Spleen (tissue), 11 donors: ENCODE data around the gene COL1A1. TPM values are rescaled to one million over a fixed set of nuclear protein-coding genes. Genes with fewer than 3 reads are reported as not detected.

Experiments used
- DNase-seq: peaks from one replicate; pipeline ENCODE4 v3.0.0-alpha.2; 2020
- H3K27ac ChIP-seq, 8 donors: fragments of 200-600 bp; sonication (generic) in 7 of 8; 1 replicate in 4 of 8; 2 replicates in 4 of 8; pipeline versions ENCODE4 v1.5.0 to v1.8.0; 2016 to 2021; ENCODE audit warnings: inconsistent platforms in 4 of 8, mild to moderate bottlenecking in 4 of 8, moderate library complexity in 1 of 8
- H3K27me3 ChIP-seq, 7 donors: fragments of 200-600 bp; sonication (generic) in 6 of 7; replicated peaks in 1 of 7; 1 replicate in 4 of 7; 2 replicates in 3 of 7; pipeline versions ENCODE4 v1.5.0 to v1.8.0; 2016 to 2021; ENCODE audit warnings: inconsistent platforms in 3 of 7, mild to moderate bottlenecking in 1 of 7
- H3K36me3 ChIP-seq, 6 donors: fragments of 200-600 bp; sonication (generic) in 5 of 6; 1 replicate in 4 of 6; 2 replicates in 2 of 6; pipeline versions ENCODE4 v1.5.0 to v1.8.0; 2016 to 2021; ENCODE audit warnings: inconsistent platforms in 2 of 6
- H3K4me1 ChIP-seq, 6 donors: fragments of 200-600 bp; sonication (generic) in 5 of 6; 1 replicate in 3 of 6; 2 replicates in 3 of 6; pipeline versions ENCODE4 v1.5.0 to v1.8.0; 2016 to 2021; ENCODE audit warnings: inconsistent platforms in 3 of 6
- H3K4me3 ChIP-seq, 8 donors: fragments of 200-600 bp; sonication (generic) in 7 of 8; 1 replicate in 4 of 8; 2 replicates in 4 of 8; pipeline versions ENCODE4 v1.5.0 to v1.8.0; 2016 to 2021; ENCODE audit warnings: inconsistent platforms in 4 of 8, mild to moderate bottlenecking in 4 of 8, moderate library complexity in 2 of 8
- H3K9me3 ChIP-seq, 8 donors: fragments of 200-600 bp; sonication (generic) in 7 of 8; 1 replicate in 4 of 8; 2 replicates in 4 of 8; pipeline versions ENCODE4 v1.5.0 to v1.8.0; 2016 to 2021; ENCODE audit warnings: inconsistent platforms in 4 of 8
- POLR2A ChIP-seq, 3 donors: fragments of 450-650 bp; IDR thresholded peaks; one replicate each; pipeline ENCODE4 v1.5.1; 2017; ENCODE audit warnings: antibody characterized with exemption in 3 of 3, mild to moderate bottlenecking in 1 of 3
- POLR2AphosphoS5 ChIP-seq, 3 donors: sonication (generic); formaldehyde crosslinking; IDR thresholded peaks; one replicate each; pipeline ENCODE4 v1.5.1; 2017; ENCODE audit warnings: antibody characterized with exemption in 3 of 3
- WGBS, 5 donors: extraction: QIAGEN DNeasy Blood & Tissue Kit in 3 of 5; methylation state at CpG; one replicate each; pipeline versions ENCODE4 v1.1.5 to v1.1.7; 2013 to 2018; 5-methylcytosine and 5-hydroxymethylcytosine counted together
- intact Hi-C: fragments of 100-400 bp; cut with DNase I; formaldehyde crosslinking; loops from one replicate; pipeline ENCODE4 v1.15.0; 2023; ENCODE audit warnings: low total_unique reads
- polyA plus RNA-seq, 3 donors: library from polyadenylated mRNA; stranded (reverse); fragments of 200-250 nt; gene quantifications; one replicate each; pipeline ENCODE4 v1.2.1, GENCODE V29; 2013
- total RNA-seq, 7 donors: library from RNA; depleted of rRNA in 3 of 7; stranded (reverse); fragments of >200 nt in 3 of 7; fragmentation: NEBNext Ultra II Directional in 4 of 7; extraction: Animal tissue kit (Norgen Biotek cat#: 25700) in 4 of 7; gene quantifications; one replicate each; pipeline versions ENCODE4 v1.1.0 to v1.2.1, GENCODE V29; 2016 to 2021
- TF ChIP-seq, protein P1 (sequence below), 11 experiments: fragments of 200-600 bp in 7 of 11; fragments of 450-650 bp in 4 of 11; sonication (generic) in 4 of 11; IDR thresholded peaks in 8 of 11; conservative IDR thresholded peaks in 3 of 11; 1 replicate in 7 of 11; 2 replicates in 4 of 11; pipeline versions ENCODE4 v1.4.0 to v1.8.0; 2016 to 2021; ENCODE audit warnings: antibody characterized with exemption in 11 of 11, inconsistent platforms in 4 of 11, mild to moderate bottlenecking in 1 of 11
- donor health status: healthy with polysubstance abuse.
- donor health status: DM: no; HTN: no; CAD: no; lungs with moderate emphysema.
- donor health status: DM: no; HTN: no; CAD: no.
- donor health status: Bipolar disorder and iron deficiency.
- donor health status: healthy.
- donor health status: DM: no; HTN: no; CAD: no.
- donor health status: DM: yes; HTN: yes; CAD: no.

COL1A1 gene
- total and polyA plus RNA-seq, 10 donors: 7.1 to 458 (median 46.9) TPM

DNA sequence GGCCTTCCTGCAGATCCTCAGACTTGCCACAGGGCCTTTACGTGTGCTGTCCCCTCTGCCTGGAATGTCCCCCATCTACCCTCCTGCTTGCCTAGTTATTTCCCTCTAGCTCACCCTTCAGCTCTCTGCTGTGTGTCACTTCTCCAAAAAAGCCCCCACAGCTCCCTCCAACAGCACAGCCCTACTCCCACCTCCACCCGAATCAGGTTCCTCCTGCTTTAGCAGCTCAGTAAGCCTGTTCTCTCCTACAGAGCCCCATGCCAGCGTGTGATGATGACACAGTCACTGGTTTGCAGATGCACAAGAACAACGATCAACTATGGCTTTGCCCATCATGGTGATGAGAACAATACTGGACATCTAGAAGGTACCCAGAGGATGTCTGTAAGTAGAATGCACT, 64.4 kb downstream of the COL1A1 start:
- intact Hi-C loops: no loop called here
- Histone ChIP-seq H3K36me3 (peaks cover 6 to 100% (median 83%) of the 10 kb centered on the region in 6 donors), H3K9me3 (no peaks in the 10 kb centered on the region), H3K4me3 (no peak overlapping the region), H3K27ac (no peak overlapping the region), H3K4me1 (peaks cover 22 to 62% (median 30%) of the 10 kb centered on the region in 6 donors), H3K27me3 (no peaks in the 10 kb centered on the region)
- WGBS, 5 donors: 84 to 92% (median 89%) methylated on average over 3 to 4 of the region's 4 CpGs
- TF ChIP-seq POLR2AphosphoS5 (IDR thresholded peaks at IDR 0.05) (no peak), POLR2A (IDR thresholded peaks at IDR 0.05) (no peak)
- TF ChIP-seq, protein P1, sequence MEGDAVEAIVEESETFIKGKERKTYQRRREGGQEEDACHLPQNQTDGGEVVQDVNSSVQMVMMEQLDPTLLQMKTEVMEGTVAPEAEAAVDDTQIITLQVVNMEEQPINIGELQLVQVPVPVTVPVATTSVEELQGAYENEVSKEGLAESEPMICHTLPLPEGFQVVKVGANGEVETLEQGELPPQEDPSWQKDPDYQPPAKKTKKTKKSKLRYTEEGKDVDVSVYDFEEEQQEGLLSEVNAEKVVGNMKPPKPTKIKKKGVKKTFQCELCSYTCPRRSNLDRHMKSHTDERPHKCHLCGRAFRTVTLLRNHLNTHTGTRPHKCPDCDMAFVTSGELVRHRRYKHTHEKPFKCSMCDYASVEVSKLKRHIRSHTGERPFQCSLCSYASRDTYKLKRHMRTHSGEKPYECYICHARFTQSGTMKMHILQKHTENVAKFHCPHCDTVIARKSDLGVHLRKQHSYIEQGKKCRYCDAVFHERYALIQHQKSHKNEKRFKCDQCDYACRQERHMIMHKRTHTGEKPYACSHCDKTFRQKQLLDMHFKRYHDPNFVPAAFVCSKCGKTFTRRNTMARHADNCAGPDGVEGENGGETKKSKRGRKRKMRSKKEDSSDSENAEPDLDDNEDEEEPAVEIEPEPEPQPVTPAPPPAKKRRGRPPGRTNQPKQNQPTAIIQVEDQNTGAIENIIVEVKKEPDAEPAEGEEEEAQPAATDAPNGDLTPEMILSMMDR (IDR thresholded peaks at IDR 0.05 in 8 of 11, conservative IDR thresholded peaks at IDR 0.05 in 3 of 11): no peak
- no peak for DNase-seq

DNA sequence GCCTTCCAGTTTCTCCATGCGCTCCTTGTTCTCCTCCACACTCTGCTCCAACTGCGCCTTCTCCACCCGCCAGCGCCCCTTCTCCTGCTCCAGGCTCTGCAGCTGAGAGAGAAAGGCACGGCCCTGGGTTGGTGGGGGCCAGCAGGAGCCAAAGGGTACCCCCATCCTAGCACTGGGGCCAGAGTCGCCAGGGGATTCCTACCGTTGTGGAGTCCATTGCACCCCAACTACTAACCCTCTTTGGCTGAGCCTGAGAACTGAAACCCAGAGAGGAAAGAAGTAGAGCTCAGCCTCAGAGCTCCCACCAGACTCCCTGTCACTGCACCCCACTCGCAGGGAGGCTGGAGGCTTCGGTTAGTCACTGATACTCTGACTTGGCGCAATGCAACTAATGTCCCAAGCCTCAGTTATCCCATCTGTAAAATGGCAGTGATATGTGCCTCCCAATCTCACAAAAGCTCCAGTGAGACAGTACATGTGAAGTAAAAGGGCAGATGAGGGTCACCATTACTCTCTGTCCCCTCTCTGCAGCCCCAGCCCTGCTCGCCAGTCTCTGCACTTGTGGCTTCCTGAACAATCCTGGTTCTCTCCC, 65.2 kb downstream of the COL1A1 start:
- DNase-seq: no peak
- Histone ChIP-seq H3K4me3 (no peak overlapping the region), H3K27me3 (no peaks in the 10 kb centered on the region), H3K36me3 (peaks cover 6 to 91% (median 75%) of the 10 kb centered on the region in 6 donors), H3K4me1 (peaks cover 14 to 57% (median 21%) of the 10 kb centered on the region in 6 donors), H3K9me3 (no peaks in the 10 kb centered on the region), H3K27ac (no peak overlapping the region)
- TF ChIP-seq POLR2A (IDR thresholded peaks at IDR 0.05) (no peak), POLR2AphosphoS5 (IDR thresholded peaks at IDR 0.05) (peak in 1 of 3 donors; percentile 4)
- intact Hi-C loops: no loop called here
- 92 to 97% (median 95%) methylated on average over 10 to 11 of the region's 11 CpGs for WGBS, 5 donors

DNA sequence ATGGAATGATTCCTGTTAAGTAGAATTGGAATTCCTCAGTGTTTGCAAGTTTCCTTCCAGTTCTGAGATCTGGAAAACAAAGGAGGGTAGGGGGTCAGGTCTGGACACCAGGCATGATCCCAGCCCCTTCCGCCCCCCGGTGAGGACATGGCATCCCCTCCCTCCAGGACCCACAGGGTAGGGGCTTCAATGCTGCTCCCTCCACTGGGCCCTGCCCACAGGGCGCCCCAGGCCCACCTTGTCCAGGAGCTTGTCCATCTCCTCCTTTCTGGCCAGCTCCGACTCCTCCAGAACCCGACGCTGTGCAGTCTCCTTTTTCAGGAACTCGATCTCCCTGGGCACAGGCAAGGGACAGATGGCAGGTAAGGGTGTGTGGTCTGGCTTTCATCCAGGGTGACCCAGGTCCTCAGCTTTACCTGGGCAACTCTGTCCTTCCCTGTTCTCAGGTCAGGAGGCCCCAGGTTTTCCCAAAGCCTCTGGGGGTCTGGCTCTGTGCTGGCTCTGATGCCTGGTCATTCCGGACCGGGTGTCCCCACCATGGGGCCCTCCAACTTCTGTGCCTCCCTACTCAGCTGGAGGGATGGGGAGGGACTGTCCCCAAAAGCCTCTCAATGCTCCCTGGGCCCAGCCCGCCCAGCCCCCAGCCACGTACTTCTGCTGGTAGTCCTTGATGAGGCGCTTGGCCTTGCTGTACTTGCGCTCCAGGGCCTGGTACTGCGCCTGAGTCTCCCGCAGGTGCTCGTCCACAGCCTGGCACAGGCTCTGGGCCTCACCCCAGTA, 65.9 kb downstream of the COL1A1 start:
- Histone ChIP-seq H3K27ac (no peak overlapping the region), H3K4me3 (no peak overlapping the region), H3K36me3 (peaks cover 6 to 84% (median 68%) of the 10 kb centered on the region in 6 donors), H3K9me3 (no peaks in the 10 kb centered on the region), H3K4me1 (peaks cover 9 to 57% (median 20%) of the 10 kb centered on the region in 6 donors), H3K27me3 (peaks cover 0 to 6% (median 0%) of the 10 kb centered on the region in 7 donors)
- peak; percentile 4 to 36 (median 32) for TF ChIP-seq POLR2AphosphoS5 (IDR thresholded peaks at IDR 0.05)
- TF ChIP-seq, protein P1 (IDR thresholded peaks at IDR 0.05 in 8 of 11, conservative IDR thresholded peaks at IDR 0.05 in 3 of 11): no peak
- intact Hi-C loops: no loop called here
- 92 to 96% (median 93%) methylated on average over 15 to 16 of the region's 16 CpGs for WGBS, 5 donors
- no peak for DNase-seq

DNA sequence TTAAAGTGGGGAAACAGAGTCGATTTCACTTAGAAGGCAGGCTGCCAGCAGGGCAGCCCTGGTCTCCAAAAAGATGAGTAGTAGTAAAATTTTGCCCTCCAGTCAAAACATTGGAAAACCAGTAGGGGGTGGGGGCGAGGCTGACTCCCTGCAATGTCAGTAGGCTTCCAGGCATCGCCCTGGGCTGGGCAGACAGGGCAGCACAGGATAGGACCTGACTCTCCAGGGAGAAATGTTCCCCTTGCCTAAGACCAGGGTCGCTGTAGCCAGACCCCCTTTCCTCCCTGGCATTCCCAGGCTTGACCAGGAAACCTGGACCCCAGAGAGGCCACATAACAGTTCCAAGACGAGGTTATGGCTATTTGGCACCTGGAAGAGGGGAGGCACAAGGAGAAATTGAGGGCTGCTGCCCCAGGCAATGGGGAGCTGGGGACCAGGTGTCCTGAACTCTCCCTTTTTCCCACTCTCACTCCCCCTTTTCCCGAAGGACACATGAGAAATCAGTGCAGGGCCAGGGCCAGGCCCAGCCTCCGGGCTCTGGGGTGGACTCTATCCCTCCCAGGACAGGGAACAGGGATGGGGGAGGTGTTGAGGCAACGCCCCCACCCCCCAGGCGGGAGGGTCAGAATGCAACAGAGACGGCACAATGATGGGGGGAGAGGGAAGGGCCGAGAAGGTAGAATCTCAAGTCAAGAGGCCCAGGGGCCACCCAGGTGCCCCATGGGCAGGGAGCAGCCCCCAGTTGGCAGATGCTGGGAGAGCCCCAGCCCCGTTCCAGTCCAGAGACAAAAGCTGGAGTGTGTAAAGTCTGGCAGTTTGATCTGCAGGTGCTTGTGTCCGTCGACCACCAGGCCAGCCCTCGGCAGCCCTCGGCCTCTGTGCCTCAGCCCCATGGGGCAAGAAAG, 67.0 kb downstream of the COL1A1 start:
- 79 to 86% (median 83%) methylated on average over 12 to 16 of the region's 16 CpGs for WGBS, 5 donors
- Histone ChIP-seq H3K9me3 (no peaks in the 10 kb centered on the region), H3K27ac (no peak overlapping the region), H3K4me3 (no peak overlapping the region), H3K27me3 (peaks cover 0 to 16% (median 8%) of the 10 kb centered on the region in 7 donors), H3K4me1 (peaks cover 5 to 57% (median 19%) of the 10 kb centered on the region in 6 donors), H3K36me3 (peaks cover 6 to 74% (median 60%) of the 10 kb centered on the region in 6 donors)
- no peak for DNase-seq
- peak; percentile 31 to 71 (median 38) for TF ChIP-seq POLR2AphosphoS5 (IDR thresholded peaks at IDR 0.05)
- TF ChIP-seq, protein P1 (IDR thresholded peaks at IDR 0.05 in 8 of 11, conservative IDR thresholded peaks at IDR 0.05 in 3 of 11): no peak
- intact Hi-C loops: no loop called here
